HEK293 (cell line): ENCODE results near the gene CBFB.

Experiments
- CTCF ChIA-PET: fragments of 350-600 bp; formaldehyde crosslinking; extraction: SDS; loops from one replicate; lab custom pipeline; 2021; ENCODE audit warnings: antibody characterized with exemption; lab: Yijun Ruan, JAX
- POLR2A ChIA-PET: fragments of 300-600 bp; formaldehyde crosslinking; extraction: SDS; loops from one replicate; lab custom pipeline; 2020; ENCODE audit warnings: antibody characterized with exemption, inconsistent platforms; lab: Yijun Ruan, JAX
- H3K27ac ChIP-seq: fragments of 200-500 bp; sonication (Bioruptor generic); 2 replicates; pipeline ENCODE4 v1.5.1; 2014; ENCODE audit warnings: low read depth, low read length, control low read depth, inconsistent platforms; ENCODE audit errors: extremely low read depth
- H3K36me3 ChIP-seq, 2 experiments: fragments of 200-500 bp in 1 of 2; sonication (Bioruptor generic) in 1 of 2; 1 replicate in 1 of 2; 2 replicates in 1 of 2; pipeline ENCODE4 v1.5.1; 2014 to 2017; ENCODE audit warnings: inconsistent platforms in 2 of 2, low read length in 2 of 2; ENCODE audit not compliant: control insufficient read depth in 2 of 2, insufficient read depth in 1 of 2
- H3K4me1 ChIP-seq: fragments of 200-500 bp; sonication (Bioruptor generic); 2 replicates; pipeline ENCODE4 v1.5.1; 2014; ENCODE audit warnings: mild to moderate bottlenecking, low read length, inconsistent platforms; ENCODE audit not compliant: control insufficient read depth, insufficient read depth
- H3K4me3 ChIP-seq: 2 replicates; pipeline ENCODE4 v1.5.1; 2011; ENCODE audit warnings: low read depth, mild to moderate bottlenecking, control low read depth, low read length, moderate library complexity
- H3K9me3 ChIP-seq: fragments of 200-500 bp; sonication (Bioruptor generic); 2 replicates; pipeline ENCODE4 v1.5.1; 2014; ENCODE audit warnings: low read depth, low read length, inconsistent platforms; ENCODE audit not compliant: control insufficient read depth, insufficient read depth
- BCL11A ChIP-seq: fragments of 450-650 bp; formaldehyde crosslinking; IDR thresholded peaks from 2 replicates; pipeline ENCODE4 v1.5.1; 2016; ENCODE audit warnings: low read depth, missing biosample characterization, missing genetic modification characterization
- HOXA7 ChIP-seq: sonication (generic); formaldehyde crosslinking; IDR thresholded peaks from 2 replicates; pipeline ENCODE4 v1.8.1; 2022; ENCODE audit warnings: missing genetic modification reagents, borderline replicate concordance
- KLF16 ChIP-seq: fragments of 450-650 bp; formaldehyde crosslinking; IDR thresholded peaks from 2 replicates; pipeline ENCODE4 v1.5.1; 2017; ENCODE audit warnings: missing biosample characterization, missing genetic modification characterization
- OSR2 ChIP-seq: fragments of 450-650 bp; formaldehyde crosslinking; IDR thresholded peaks from 2 replicates; pipeline ENCODE4 v1.5.1; 2016; ENCODE audit warnings: missing biosample characterization, missing genetic modification characterization
- PATZ1 ChIP-seq: fragments of 450-650 bp; formaldehyde crosslinking; IDR thresholded peaks from 2 replicates; pipeline ENCODE4 v1.5.1; 2016; ENCODE audit warnings: missing biosample characterization, missing genetic modification characterization
- PRDM10 ChIP-seq: fragments of 450-650 bp; formaldehyde crosslinking; IDR thresholded peaks from 2 replicates; pipeline ENCODE4 v1.5.1; 2016; ENCODE audit warnings: missing biosample characterization, missing genetic modification characterization
- SETDB1 ChIP-seq: IDR thresholded peaks from one replicate; pipeline ENCODE4 v1.6.1; 2017; ENCODE audit warnings: mild to moderate bottlenecking, low read length, moderate library complexity, mixed read lengths; ENCODE audit not compliant: insufficient read length
- YY2 ChIP-seq: fragments of 450-650 bp; formaldehyde crosslinking; IDR thresholded peaks from 2 replicates; pipeline ENCODE4 v1.5.1; 2016; ENCODE audit warnings: missing biosample characterization, missing genetic modification characterization
- ZEB2 ChIP-seq: fragments of 450-650 bp; formaldehyde crosslinking; IDR thresholded peaks from 2 replicates; pipeline ENCODE4 v1.5.1; 2016; ENCODE audit warnings: missing biosample characterization, missing genetic modification characterization
- ZNF138 ChIP-seq: fragments of 450-650 bp; formaldehyde crosslinking; IDR thresholded peaks from 2 replicates; pipeline ENCODE4 v1.5.1; 2016; ENCODE audit warnings: missing biosample characterization, missing genetic modification characterization, borderline replicate concordance
- ZNF175 ChIP-seq: fragments of 450-650 bp; formaldehyde crosslinking; IDR thresholded peaks from 2 replicates; pipeline ENCODE4 v1.5.1; 2016; ENCODE audit warnings: missing biosample characterization, missing genetic modification characterization
- ZNF366 ChIP-seq: fragments of 450-650 bp; formaldehyde crosslinking; conservative IDR thresholded peaks from 2 replicates; pipeline ENCODE4 v1.5.1; 2016; ENCODE audit warnings: missing biosample characterization, missing genetic modification characterization
- ZNF394 ChIP-seq: fragments of 450-650 bp; formaldehyde crosslinking; IDR thresholded peaks from 2 replicates; pipeline ENCODE4 v1.5.1; 2016; ENCODE audit warnings: missing biosample characterization, missing genetic modification characterization, mild to moderate bottlenecking, moderate library complexity, borderline replicate concordance
- ZNF48 ChIP-seq: fragments of 450-650 bp; formaldehyde crosslinking; IDR thresholded peaks from 2 replicates; pipeline ENCODE4 v1.5.1; 2016; ENCODE audit warnings: missing biosample characterization, missing genetic modification characterization
- ZNF501 ChIP-seq: fragments of 450-650 bp; formaldehyde crosslinking; IDR thresholded peaks from 2 replicates; pipeline ENCODE4 v1.5.1; 2016; ENCODE audit warnings: missing biosample characterization, missing genetic modification characterization
- ZNF571 ChIP-seq: fragments of 450-650 bp; formaldehyde crosslinking; IDR thresholded peaks from 2 replicates; pipeline ENCODE4 v1.5.0; 2017; ENCODE audit warnings: missing biosample characterization, missing genetic modification characterization
- ZNF621 ChIP-seq: fragments of 450-650 bp; formaldehyde crosslinking; IDR thresholded peaks from 2 replicates; pipeline ENCODE4 v1.5.1; 2017; ENCODE audit warnings: missing biosample characterization, missing genetic modification characterization
- ZNF624 ChIP-seq: fragments of 450-650 bp; formaldehyde crosslinking; IDR thresholded peaks from 2 replicates; pipeline ENCODE4 v1.5.1; 2017; ENCODE audit warnings: missing biosample characterization, missing genetic modification characterization
- ZNF654 ChIP-seq: fragments of 450-650 bp; formaldehyde crosslinking; IDR thresholded peaks from 2 replicates; pipeline ENCODE4 v1.5.1; 2016; ENCODE audit warnings: low read depth, missing biosample characterization, missing genetic modification characterization
- ZNF670 ChIP-seq: fragments of 450-650 bp; formaldehyde crosslinking; IDR thresholded peaks from 2 replicates; pipeline ENCODE4 v1.5.1; 2016; ENCODE audit warnings: missing biosample characterization, missing genetic modification characterization, low read depth
- ZNF707 ChIP-seq: fragments of 450-650 bp; formaldehyde crosslinking; IDR thresholded peaks from 2 replicates; pipeline ENCODE4 v1.5.1; 2016; ENCODE audit warnings: missing biosample characterization, missing genetic modification characterization
- ZNF768 ChIP-seq: fragments of 450-650 bp; formaldehyde crosslinking; IDR thresholded peaks from 2 replicates; pipeline ENCODE4 v1.5.1; 2018; ENCODE audit warnings: missing biosample characterization, mild to moderate bottlenecking, missing genetic modification characterization
- ZNF830 ChIP-seq: fragments of 450-650 bp; IDR thresholded peaks from 2 replicates; pipeline ENCODE4 v1.5.0; 2018; ENCODE audit warnings: missing biosample characterization, missing genetic modification characterization, low read depth, mild to moderate bottlenecking, moderate library complexity
- TF ChIP-seq, protein P1 (sequence below): fragments of 450-650 bp; formaldehyde crosslinking; IDR thresholded peaks from 2 replicates; pipeline ENCODE4 v1.5.1; 2016; ENCODE audit warnings: missing biosample characterization, missing genetic modification characterization
- TF ChIP-seq, protein P2 (sequence below): fragments of 450-650 bp; formaldehyde crosslinking; IDR thresholded peaks from 2 replicates; pipeline ENCODE4 v1.5.1; 2016; ENCODE audit warnings: missing biosample characterization, missing genetic modification characterization, low read depth

The CBFB gene

DNA sequence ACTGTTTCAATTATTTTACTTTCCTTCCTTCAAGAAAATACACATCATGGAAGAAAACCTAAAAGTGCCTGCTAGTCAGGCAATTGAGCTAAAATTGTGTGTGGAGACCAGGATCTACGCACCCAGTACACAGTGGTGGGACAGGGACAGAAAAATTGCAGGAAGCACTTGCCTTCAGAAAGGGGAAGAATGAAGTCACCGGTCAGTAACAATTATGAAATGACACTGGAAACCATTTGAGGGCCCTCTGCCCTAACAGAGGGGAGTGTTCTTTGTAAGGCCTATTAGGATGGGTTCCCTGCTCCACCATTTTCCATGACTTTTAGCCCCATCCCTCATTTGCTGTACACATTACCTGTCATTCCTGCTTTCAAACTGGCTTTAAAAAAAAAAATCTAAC is 76.3 kb downstream of the CBFB start:
- TF ChIP-seq ZNF138 (tag by site-specific recombination) (no peak), SETDB1 (no peak), ZNF48 (tag by site-specific recombination) (no peak), ZNF175 (tag by site-specific recombination) (no peak), ZNF707 (tag by site-specific recombination) (no peak), OSR2 (tag by site-specific recombination) (no peak), BCL11A (tag by site-specific recombination) (no peak), ZEB2 (tag by site-specific recombination) (no peak), YY2 (tag by site-specific recombination) (no peak), ZNF571 (tag by site-specific recombination) (no peak), KLF16 (no peak)
- peaks cover 0 to 3% of the 10 kb centered on the region in 2 experiments; a peak in 1 of 3 replicates for H3K36me3 ChIP-seq
- H3K9me3 ChIP-seq, result no peaks in the 10 kb centered on the region
- no peak overlapping the region for H3K27ac ChIP-seq
- H3K4me1 ChIP-seq, result peaks cover 1% of the 10 kb centered on the region; the same call in 1 of the 2 replicates
- H3K4me3 ChIP-seq, result no peak overlapping the region
- ChIA-PET CTCF (interaction anchor here (0.6 to 2.2 kb wide), 6 partner anchors 10 to 212 kb away, joined by 3 to 17 read pairs (median 4); no protein-coding TSS in a partner anchor), POLR2A (no interaction called here)

- 0 out of 2 replicates have a peak, but pooled peaks cover under 1% of the 10 kb centered on the region for H3K4me1 ChIP-seq
- no peaks in the 10 kb centered on the region for H3K9me3 ChIP-seq
- POLR2A ChIA-PET, result interaction anchor here (1.4 kb wide), 1 partner anchor 49 kb away, joined by 4 read pairs; no protein-coding TSS in a partner anchor
- H3K27ac ChIP-seq, result no peak overlapping the region
- H3K4me3 ChIP-seq, result no peak overlapping the region
- H3K36me3 ChIP-seq, result peaks cover 0 to 3% of the 10 kb centered on the region in 2 experiments; a peak in 1 of 3 replicates
- CTCF ChIA-PET, result interaction anchor here (0.7 to 2.2 kb wide), 7 partner anchors 10 to 213 kb away, joined by 3 to 17 read pairs (median 4); no protein-coding TSS in a partner anchor
- TF ChIP-seq YY2 (tag by site-specific recombination) (no peak), ZNF768 (tag by site-specific recombination) (no peak), ZNF621 (tag by site-specific recombination) (no peak), ZNF366 (tag by site-specific recombination) (no peak), ZNF830 (tag by site-specific recombination) (no peak), ZNF394 (tag by site-specific recombination) (no peak), PATZ1 (tag by site-specific recombination) (no peak), ZNF654 (tag by site-specific recombination) (no peak), PRDM10 (no peak), ZNF670 (tag by site-specific recombination) (no peak), ZNF624 (tag by site-specific recombination) (no peak), ZNF501 (tag by site-specific recombination) (no peak), HOXA7 (CRISPR knock-in tag) (no peak)
- TF ChIP-seq, protein P1, sequence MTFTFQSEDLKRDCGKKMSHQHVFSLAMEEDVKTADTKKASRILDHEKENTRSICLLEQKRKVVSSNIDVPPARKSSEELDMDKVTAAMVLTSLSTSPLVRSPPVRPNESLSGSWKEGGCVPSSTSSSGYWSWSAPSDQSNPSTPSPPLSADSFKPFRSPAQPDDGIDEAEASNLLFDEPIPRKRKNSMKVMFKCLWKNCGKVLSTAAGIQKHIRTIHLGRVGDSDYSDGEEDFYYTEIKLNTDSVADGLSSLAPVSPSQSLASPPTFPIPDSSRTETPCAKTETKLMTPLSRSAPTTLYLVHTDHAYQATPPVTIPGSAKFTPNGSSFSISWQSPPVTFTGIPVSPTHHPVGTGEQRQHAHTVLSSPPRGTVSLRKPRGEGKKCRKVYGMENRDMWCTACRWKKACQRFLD (tag by site-specific recombination), result no peak
- TF ChIP-seq, protein P2, sequence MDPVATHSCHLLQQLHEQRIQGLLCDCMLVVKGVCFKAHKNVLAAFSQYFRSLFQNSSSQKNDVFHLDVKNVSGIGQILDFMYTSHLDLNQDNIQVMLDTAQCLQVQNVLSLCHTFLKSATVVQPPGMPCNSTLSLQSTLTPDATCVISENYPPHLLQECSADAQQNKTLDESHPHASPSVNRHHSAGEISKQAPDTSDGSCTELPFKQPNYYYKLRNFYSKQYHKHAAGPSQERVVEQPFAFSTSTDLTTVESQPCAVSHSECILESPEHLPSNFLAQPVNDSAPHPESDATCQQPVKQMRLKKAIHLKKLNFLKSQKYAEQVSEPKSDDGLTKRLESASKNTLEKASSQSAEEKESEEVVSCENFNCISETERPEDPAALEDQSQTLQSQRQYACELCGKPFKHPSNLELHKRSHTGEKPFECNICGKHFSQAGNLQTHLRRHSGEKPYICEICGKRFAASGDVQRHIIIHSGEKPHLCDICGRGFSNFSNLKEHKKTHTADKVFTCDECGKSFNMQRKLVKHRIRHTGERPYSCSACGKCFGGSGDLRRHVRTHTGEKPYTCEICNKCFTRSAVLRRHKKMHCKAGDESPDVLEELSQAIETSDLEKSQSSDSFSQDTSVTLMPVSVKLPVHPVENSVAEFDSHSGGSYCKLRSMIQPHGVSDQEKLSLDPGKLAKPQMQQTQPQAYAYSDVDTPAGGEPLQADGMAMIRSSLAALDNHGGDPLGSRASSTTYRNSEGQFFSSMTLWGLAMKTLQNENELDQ (tag by site-specific recombination), result no peak
Measured at GRCh38 chr16:67105881-67106280, 76.9 kb downstream of the CBFB start.
